Endothelial cell (in vitro differentiated cells): ENCODE data around the gene MRPS34. TPM values are rescaled to one million over a fixed set of nuclear protein-coding genes. Genes with fewer than 3 reads are reported as not detected.

Experiments
- DNase-seq: peaks from one replicate; pipeline ENCODE4 v3.0.0; 2021; ENCODE audit warnings: low spot score
- H3K27ac Mint-ChIP-seq: one replicate; pipeline ENCODE4 v1.8.0; 2021; ENCODE audit warnings: mixed read lengths, inconsistent platforms; ENCODE audit not compliant: unreplicated experiment
- H3K27me3 Mint-ChIP-seq: one replicate; pipeline ENCODE4 v1.8.0; 2021; ENCODE audit warnings: mild to moderate bottlenecking, moderate library complexity, mixed read lengths, inconsistent platforms; ENCODE audit not compliant: unreplicated experiment
- H3K36me3 Mint-ChIP-seq: one replicate; pipeline ENCODE4 v1.8.0; 2021; ENCODE audit warnings: mild to moderate bottlenecking, low read depth, mixed read lengths, inconsistent platforms; ENCODE audit not compliant: unreplicated experiment
- H3K4me1 Mint-ChIP-seq: one replicate; pipeline ENCODE4 v1.8.0; 2021; ENCODE audit warnings: mild to moderate bottlenecking, mixed read lengths, inconsistent platforms; ENCODE audit not compliant: unreplicated experiment
- H3K4me3 Mint-ChIP-seq: one replicate; pipeline ENCODE4 v1.8.0; 2021; ENCODE audit warnings: mild to moderate bottlenecking, mixed read lengths, inconsistent platforms; ENCODE audit not compliant: unreplicated experiment
- H3K9me3 Mint-ChIP-seq: one replicate; pipeline ENCODE4 v1.8.0; 2021; ENCODE audit warnings: mixed read lengths, inconsistent platforms; ENCODE audit not compliant: unreplicated experiment
- total RNA-seq: library from RNA; stranded (reverse); fragmentation: NEBNext Ultra II Directional; extraction: Animal tissue kit (Norgen Biotek cat#: 25700); gene quantifications from one replicate; pipeline ENCODE4 v1.2.1, GENCODE V29; 2021; ENCODE audit not compliant: unreplicated experiment
- TF ChIP-seq, protein P1 (sequence below): fragments of 200-600 bp; sonication (generic); IDR thresholded peaks from one replicate; pipeline ENCODE4 v1.5.0; 2021; ENCODE audit warnings: antibody characterized with exemption; ENCODE audit not compliant: unreplicated experiment

MRPS34 gene
- total RNA-seq, 1 donor from 2014 or later: 62.7 TPM

DNA sequence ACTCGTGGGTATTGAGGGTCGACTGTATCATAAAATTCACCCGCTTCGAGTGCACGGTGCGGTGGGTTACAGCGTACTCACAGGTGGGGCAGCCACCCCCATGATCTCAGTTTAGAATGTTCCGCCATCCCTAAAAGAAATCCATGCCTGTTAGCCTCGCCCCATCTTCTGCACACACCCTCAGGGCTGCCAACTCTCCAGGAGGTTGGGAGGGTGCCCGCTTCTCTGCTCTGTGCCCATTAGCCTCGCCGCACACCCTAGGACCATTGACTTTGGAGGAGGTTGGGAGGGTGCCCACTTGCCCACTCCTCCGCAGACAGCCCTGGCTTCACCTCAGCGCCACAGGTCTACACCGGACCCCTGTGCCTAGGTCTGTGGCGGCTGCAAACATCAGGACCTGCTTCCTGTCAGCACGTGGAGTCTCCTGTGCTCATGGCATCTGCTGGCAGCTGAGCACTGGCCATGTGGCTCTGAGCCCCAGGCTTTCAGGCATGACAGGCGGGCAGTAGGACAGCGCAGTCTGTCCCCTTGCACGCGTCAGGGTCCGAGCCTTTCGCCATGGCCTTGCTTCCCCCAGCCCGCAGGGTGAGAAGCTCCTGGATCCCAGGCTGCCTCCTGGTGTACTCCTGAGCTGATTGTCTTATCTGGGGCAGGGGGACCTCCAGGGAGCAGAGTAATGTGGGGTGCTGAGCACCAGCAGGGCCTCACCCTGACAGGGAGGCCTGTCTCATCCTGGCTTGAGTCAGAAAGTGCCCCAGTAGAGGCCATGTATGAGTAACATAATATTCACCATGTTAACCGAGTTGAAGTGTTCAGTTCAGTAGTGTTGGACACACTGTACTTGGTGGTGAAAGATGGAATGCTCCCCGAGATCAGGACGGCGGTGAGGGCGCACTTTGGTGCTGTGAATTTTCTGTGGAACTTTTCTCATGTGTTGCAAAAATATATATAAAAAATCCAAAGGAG lies 23.5 kb downstream of the MRPS34 start:
- Mint-ChIP-seq H3K27me3 (peaks cover 6% of the 10 kb centered on the region), H3K27ac (no peak overlapping the region), H3K4me3 (no peak overlapping the region), H3K9me3 (no peaks in the 10 kb centered on the region), H3K4me1 (peaks cover 2% of the 10 kb centered on the region), H3K36me3 (peaks cover 18% of the 10 kb centered on the region)
- TF ChIP-seq, protein P1, sequence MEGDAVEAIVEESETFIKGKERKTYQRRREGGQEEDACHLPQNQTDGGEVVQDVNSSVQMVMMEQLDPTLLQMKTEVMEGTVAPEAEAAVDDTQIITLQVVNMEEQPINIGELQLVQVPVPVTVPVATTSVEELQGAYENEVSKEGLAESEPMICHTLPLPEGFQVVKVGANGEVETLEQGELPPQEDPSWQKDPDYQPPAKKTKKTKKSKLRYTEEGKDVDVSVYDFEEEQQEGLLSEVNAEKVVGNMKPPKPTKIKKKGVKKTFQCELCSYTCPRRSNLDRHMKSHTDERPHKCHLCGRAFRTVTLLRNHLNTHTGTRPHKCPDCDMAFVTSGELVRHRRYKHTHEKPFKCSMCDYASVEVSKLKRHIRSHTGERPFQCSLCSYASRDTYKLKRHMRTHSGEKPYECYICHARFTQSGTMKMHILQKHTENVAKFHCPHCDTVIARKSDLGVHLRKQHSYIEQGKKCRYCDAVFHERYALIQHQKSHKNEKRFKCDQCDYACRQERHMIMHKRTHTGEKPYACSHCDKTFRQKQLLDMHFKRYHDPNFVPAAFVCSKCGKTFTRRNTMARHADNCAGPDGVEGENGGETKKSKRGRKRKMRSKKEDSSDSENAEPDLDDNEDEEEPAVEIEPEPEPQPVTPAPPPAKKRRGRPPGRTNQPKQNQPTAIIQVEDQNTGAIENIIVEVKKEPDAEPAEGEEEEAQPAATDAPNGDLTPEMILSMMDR: no peak
- DNase-seq: no peak

DNA sequence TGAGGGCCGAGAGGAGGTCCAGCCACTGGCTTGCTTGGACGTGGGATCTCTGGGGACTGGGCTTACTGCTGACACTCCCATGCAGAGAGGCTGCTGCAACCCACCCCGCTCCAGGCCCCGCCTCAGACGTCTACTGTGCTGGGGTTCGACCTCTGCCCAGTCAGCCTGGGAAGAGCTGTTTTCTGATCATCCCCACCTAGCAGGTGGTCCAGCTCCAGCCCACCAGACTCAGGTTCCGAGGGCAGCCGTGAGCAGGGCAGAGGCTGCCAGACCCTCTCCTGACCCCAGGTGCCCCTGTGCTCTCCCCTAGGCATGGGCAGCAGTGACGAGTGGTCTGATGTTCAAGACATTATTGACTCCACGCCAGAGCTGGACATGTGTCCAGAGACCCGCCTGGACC lies 25.0 kb downstream of the MRPS34 start:
- Mint-ChIP-seq H3K4me3 (no peak overlapping the region), H3K27ac (no peak overlapping the region)
- TF ChIP-seq, protein P1: no peak

DNA sequence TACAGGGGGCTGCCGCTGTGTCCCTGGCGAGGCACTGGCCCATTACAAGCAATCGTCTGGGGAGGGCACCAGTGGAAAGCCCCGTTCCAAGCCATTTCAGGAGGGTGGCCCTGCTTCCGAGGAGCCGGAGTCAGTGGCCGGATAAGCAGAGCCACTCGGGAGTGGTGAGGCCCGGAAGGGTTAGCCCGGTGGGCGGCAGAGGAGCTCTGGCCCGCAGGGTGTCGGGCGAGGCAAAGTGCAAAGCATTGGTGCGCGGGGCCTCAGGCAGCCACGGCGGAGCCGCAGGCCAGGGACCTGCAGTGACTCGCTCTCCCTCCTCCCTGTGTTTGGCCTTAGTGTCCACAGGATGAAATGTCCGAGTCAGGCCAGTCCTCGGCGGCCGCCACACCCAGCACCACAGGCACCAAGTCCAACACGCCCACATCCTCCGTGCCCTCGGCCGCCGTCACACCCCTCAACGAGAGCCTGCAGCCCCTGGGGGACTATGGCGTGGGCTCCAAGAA lies 26.2 kb downstream of the MRPS34 start:
- DNase-seq: no peak
- no peak overlapping the region for H3K27ac Mint-ChIP-seq
- no peaks in the 10 kb centered on the region for H3K9me3 Mint-ChIP-seq
- peaks cover 2% of the 10 kb centered on the region for H3K4me1 Mint-ChIP-seq
- H3K36me3 Mint-ChIP-seq: peaks cover 12% of the 10 kb centered on the region
- H3K4me3 Mint-ChIP-seq: no peak overlapping the region
- peaks cover 8% of the 10 kb centered on the region for H3K27me3 Mint-ChIP-seq
- TF ChIP-seq, protein P1: no peak

More for the DNA sequence above, 25.0 kb downstream of the MRPS34 start:
- DNase-seq: no peak
- Mint-ChIP-seq H3K9me3 (no peaks in the 10 kb centered on the region), H3K4me1 (peaks cover 2% of the 10 kb centered on the region), H3K27me3 (peaks cover 6% of the 10 kb centered on the region), H3K36me3 (peaks cover 14% of the 10 kb centered on the region)

DNA sequence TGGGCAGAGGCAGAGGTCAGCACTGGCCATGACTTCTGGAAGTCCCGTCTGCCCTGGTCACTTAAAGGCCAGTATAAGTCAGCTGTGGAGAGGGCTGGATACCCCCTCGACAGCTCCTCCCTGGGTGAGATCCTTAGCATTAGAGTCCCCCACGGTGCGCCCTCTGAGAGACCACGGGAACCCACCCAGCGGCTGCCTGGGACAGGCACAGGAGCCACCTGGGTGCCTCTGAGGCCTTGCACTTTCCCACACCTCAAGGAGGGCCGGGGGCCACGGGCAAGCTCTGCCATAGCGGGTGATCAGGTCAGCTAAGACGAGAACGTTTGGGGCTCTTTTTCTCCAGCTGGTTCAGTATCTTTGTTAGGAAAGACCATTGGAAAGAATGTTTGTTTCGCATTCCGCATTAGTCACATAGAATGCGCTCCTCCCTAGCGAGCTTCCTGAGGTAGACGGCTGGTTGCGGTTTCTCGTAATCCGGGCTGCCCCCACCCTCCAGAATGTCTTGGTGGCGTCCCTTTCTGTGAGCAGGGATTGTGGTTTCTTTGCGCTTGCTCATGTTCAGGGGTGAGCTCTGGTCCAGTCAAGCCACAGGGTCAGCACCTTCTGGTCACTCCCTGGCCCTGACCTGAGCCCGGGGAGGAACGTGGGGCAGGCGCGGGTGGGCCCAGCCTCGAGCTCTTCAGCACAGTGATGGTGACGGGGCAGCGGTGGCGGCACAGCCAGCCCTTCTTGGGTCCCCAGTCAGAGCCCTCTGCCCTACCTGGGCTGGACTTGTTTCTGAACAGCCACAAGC lies 26.8 kb downstream of the MRPS34 start:
- Mint-ChIP-seq H3K27me3 (peaks cover 5% of the 10 kb centered on the region), H3K9me3 (no peaks in the 10 kb centered on the region), H3K27ac (no peak overlapping the region), H3K36me3 (peaks cover 12% of the 10 kb centered on the region), H3K4me1 (peaks cover 2% of the 10 kb centered on the region), H3K4me3 (no peak overlapping the region)
- no peak for DNase-seq
- TF ChIP-seq, protein P1: no peak
